SW 1271 (cell line): Measurements from ENCODE around the gene PLA2R1.

Experiments used
- DNase-seq, 2 experiments: peaks; one replicate each; lab custom pipeline; 2025; lab: John Stamatoyannopoulos, UW

PLA2R1 gene

DNA sequence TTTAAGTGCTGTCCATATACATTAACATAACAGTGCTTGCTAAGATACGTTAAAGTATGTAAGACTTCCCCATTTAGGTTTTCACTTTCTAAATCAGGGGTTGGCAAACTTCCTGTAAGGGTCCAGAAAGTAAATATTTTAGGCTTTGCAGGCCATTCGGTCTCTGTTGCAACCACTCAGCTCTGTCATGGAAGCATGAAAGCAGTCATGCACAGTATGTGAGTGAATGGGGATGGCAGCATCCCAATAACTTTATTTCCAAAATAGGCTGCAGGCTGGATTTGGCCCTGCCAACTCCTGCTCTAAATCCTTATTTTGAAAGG is 128.7 kb downstream of the PLA2R1 start:
- no peak for DNase-seq

GRCh38 chr2:159933040-159933726 is 129.2 kb downstream of the PLA2R1 start:
- DNase-seq, result no peak

GRCh38 chr2:159926695-159927094 is 135.7 kb downstream of the PLA2R1 start:
- DNase-seq, result no peak

DNA sequence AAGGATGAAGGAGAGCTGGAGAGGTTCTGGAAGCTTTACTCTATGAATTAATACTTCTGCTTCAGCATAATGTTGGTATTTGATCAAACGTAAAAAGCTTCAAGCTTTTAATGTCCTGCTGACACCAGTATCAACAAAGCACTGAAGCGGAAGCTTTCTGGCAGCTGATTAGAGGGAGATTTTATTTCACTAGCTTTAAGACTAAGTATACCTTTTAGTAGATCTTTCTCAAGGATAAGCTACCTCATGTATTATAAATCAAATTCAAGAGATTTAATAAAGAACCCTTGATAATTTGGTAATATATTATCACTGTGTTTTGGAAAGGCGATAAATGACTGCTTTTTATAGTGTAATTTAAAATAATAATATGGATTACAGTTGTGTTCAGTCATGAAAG is 136.4 kb downstream of the PLA2R1 start:
- no peak for DNase-seq

DNA sequence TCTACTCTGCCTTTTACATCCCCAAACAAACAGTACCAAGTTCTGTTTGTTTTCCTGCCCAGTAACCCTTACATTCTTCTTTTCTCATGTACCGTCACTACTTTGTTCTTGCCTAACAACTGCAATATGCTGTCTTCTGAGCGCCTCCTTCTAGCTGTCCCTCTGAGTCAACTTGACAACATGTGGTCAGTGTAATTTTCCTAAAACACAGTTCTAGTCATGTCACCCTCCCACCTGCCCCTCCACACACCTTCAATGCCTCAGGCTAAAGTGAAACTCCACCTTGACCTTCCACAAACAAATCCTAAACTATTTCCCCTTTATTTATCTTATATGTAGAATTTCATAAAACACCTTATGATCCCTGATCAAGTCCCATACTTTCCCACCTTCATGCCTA is 139.9 kb downstream of the PLA2R1 start:
- no peak for DNase-seq

DNA sequence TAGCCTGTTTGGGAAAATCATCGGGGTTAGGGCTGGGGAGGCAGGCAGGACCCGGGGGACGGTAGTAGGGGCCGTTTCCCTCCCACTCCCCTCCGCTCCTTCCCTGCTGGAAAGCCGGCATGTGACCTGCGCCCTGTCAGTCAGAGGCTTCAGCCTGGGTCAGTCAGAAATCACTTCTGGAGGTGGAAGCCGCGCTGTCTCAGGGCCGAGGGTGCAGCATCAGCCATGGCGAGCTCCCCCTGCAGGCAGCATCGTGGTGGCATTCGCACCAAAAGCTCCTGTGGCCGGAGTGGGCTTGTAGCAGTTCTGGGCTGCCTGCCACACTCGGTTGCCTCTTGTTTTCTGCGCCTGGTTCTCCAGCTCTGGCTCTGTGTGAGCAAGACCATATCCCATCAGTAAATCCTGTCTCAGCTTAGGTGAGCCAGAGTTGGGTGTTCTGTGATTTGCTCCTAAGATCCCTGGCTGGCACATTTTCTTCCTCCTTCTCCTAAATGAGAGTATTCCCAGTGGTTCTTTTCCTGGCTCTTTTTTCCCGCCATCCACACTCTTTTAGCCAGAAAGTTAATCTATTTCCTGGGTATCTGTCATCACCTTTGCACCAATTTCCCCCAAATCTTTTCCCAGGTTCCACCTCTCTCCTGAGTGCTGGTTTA is 140.5 kb downstream of the PLA2R1 start:
- no peak for DNase-seq

- no peak for DNase-seq
These were observed 145.9 kb downstream of the PLA2R1 start for GRCh38 chr2:159916511-159916910.

DNA sequence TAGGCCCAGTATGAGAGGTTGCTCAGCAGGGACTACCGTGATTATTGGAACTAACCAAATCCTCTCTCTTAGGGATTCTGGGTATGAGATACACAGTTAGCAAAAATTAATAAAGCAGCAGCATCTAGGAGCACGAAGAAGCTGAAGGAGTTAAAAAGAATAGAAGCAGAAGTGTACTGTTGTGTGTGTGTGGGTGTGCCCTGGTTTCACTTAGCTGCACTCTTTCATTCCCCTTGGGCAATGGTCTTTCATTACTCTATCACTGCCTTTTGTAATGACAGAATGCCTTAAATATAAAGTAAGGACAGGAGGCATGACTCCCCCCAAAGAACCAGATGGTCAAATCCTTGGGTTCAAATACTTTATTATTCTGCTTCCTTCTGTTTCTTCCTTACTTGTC is 148.5 kb downstream of the PLA2R1 start:
- no peak for DNase-seq

GRCh38 chr2:159912580-159912979 is 149.8 kb downstream of the PLA2R1 start:
- DNase-seq, result no peak

DNA sequence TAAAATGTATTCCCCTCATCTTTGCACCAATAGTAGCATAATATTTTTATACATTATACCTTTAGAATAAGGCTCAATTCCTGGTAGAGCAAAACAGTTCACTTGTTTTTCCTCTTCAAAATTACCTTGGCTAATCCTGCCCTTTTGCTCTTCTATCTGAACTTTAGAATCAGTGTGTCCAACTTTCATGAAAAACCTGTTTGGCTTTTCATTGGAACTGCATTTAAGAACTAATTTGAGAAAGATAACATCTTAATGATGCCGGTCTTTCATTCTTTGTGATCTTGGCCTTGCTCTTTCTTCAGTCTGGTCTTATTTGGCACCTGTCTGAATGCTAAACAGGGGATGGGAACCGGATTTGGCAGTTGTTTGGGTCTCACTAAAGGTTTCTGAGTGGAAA is 151.5 kb downstream of the PLA2R1 start:
- no peak for DNase-seq

DNA sequence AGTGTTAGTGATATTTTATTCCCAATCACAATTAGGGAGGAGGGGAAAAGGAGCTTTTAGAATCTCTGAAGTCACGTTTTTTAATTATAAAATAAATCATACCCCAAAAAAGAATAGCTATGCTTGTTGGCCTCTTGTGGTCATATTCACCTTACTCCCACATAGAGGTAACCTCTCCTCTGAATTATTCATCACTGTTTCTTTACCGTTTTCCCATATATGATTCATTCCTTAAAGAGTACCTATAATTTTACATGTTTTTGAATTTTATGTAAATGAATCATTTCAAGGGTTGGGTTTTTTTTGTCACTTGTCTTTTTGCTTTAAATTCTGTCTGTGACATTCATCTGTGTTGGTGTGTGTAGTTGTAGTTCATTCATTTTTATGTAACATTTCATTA is 153.8 kb downstream of the PLA2R1 start:
- DNase-seq, result no peak

GRCh38 chr2:159907909-159908308 is 154.5 kb downstream of the PLA2R1 start:
- DNase-seq, result no peak

- DNase-seq, result no peak
These were observed 156.3 kb downstream of the PLA2R1 start for GRCh38 chr2:159905926-159906714.

GRCh38 chr2:159904959-159905305 is 157.5 kb downstream of the PLA2R1 start:
- no peak for DNase-seq

- DNase-seq, result no peak
These were observed 158.1 kb downstream of the PLA2R1 start, which contains the start of gene LY75 for GRCh38 chr2:159904127-159904958. Gene LY75 (minus strand): TSS chr2:159904756.

- no peak for DNase-seq
These were observed 158.8 kb downstream of the PLA2R1 start for GRCh38 chr2:159903443-159904126.

- no peak for DNase-seq
These were observed 159.7 kb downstream of the PLA2R1 start for GRCh38 chr2:159902722-159903121.

DNA sequence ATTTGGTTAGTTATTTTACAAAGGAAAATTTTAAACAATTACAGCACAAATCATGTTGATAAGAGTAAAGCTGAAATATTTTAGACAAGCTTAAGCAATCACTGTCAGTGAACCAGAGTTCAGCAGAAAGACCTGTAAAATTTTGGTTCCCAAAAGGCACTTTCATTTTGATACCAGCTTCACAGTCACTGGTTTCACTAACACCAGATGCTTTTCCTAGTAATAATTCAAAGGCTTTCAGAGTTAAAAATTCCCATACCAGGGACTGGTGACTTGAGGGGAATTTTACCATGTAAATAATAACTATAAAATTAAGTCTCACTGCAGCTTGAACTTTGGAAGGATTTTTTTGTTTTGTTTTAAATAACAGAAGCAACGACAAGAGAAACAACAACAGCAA is 162.1 kb downstream of the PLA2R1 start:
- DNase-seq, result no peak

DNA sequence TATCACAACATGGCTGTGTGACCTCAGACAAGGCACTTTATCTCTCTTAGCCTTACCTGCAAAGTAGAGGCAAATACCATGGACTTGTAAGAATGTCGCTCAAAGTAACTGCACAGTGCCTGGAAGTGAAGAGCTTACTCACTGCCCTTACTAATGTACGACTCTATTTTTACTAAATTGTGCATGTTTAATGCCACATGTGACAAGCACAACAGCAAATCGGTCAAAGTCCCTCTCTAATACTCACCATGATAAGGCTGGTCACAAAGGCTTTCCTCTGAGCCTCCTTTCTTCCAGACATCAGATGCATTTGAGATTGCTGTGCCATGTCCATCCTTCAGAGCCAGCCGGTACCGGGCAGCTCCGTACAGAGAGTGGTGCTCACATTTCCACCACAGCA is 164.0 kb downstream of the PLA2R1 start:
- no peak for DNase-seq

DNA sequence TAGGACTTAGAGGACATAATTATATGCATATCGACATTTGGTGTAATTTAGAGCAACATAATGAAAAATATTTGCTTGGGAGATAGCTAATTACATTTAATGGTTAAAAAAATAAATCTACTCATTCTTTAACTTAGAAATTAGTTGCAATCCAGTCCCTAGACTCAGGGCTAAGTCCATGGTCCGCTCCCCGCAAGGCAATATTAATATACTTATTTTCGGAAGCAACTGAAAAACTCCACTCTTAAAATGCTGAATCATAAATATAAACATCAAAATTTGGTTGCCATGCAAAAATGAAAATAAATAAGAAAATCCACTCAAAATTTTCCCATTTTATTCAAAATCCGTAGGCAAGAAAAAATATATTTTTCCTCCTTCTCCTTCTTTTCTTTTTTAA is 164.7 kb downstream of the PLA2R1 start:
- no peak for DNase-seq

DNA sequence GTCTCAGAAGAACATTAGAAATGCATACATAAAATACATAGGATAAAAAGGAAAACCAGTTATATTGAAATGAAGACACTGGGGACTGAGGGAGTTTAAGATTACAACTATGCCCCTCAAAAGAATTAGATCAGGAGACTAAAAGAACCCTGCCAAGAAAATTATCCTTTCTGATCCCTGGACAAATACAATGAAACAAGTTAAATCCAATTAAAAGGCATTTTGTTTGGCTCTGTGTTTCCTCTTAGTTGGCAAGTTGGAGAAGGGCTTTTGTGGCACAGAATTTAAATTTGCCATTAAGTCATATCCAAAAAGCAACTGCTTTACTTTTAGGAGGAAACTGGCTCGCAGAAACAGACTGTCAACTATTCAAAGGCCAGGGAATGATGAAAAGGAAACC is 165.3 kb downstream of the PLA2R1 start:
- no peak for DNase-seq
